Activated CD4-positive, CD25-positive, alpha-beta regulatory T cell treated with anti-CD3 and anti-CD28 coated beads, Interleukin-2, amount 50 U/mL, for 24 hours (primary cell): ENCODE measurements around the gene ZXDA.
A peak's percentile ranks its signal among the peaks of the same experiment; 100 is the strongest.
"Not testable (repeated sequence)": the region's sequence is repeated elsewhere in the genome, so short reads cannot be mapped to it uniquely, and the experiment has no call there.

ENCODE experiments used
- ATAC-seq, 2 donors: fragments of 150-1000 bp; cut with Tn5 transposase; one replicate each; pipeline ENCODE4 v1.10.0; 2021; ENCODE audit warnings: mild to moderate bottlenecking in 1 of 2, moderate library complexity in 1 of 2

ZXDA gene, protein sequence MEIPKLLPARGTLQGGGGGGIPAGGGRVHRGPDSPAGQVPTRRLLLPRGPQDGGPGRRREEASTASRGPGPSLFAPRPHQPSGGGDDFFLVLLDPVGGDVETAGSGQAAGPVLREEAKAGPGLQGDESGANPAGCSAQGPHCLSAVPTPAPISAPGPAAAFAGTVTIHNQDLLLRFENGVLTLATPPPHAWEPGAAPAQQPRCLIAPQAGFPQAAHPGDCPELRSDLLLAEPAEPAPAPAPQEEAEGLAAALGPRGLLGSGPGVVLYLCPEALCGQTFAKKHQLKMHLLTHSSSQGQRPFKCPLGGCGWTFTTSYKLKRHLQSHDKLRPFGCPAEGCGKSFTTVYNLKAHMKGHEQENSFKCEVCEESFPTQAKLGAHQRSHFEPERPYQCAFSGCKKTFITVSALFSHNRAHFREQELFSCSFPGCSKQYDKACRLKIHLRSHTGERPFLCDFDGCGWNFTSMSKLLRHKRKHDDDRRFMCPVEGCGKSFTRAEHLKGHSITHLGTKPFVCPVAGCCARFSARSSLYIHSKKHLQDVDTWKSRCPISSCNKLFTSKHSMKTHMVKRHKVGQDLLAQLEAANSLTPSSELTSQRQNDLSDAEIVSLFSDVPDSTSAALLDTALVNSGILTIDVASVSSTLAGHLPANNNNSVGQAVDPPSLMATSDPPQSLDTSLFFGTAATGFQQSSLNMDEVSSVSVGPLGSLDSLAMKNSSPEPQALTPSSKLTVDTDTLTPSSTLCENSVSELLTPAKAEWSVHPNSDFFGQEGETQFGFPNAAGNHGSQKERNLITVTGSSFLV

DNA sequence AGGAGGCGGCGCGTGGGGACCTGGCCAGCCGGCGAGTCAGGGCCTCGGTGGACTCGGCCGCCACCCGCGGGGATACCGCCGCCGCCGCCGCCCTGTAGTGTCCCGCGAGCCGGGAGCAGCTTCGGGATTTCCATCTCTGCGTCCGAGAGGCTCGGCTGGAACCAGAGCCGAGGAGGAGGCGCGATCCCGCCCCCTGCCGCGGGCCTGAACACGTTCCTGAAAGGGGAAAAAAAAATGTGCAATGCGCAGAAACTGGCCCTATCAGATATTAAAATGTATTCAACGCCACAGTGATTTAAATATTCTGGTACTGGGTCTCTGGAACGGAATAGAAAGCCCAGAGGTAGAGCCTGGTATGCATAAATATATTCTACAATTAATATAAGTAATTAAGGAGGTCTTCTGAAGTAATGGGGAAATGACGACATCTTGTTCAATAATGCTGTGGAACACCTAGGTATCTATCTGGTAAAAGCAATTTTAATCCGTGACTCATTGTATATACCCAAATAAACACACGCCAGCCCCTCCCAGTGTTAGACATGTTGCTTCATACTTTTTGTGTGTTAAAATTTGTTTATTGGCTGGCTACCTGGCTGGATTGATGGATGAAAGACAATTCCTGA, at the start of gene ZXDA:
Gene ZXDA, minus strand, starts transcription at position 172 of the 626 bp plus-strand sequence. Its CDS starts 38 bp downstream, at position 134.
- peak; percentile 59 to 68 for ATAC-seq

DNA sequence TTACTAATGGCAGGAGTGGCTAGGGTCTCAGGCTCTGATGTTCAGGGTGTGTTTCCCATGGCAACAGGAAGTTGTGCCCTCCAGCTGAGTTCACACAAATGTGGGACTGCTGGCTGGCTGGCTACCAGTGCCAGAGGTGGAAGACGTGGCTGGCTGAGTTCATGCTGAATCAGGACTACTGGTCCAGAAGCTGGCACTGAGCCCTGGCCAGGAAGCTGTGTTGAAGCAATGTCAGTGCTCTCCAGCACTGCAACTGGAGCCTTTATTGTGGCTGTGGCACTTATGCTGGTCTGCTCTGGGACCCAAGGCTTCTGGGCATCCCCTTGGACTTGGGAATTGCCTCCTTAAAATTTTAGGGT, 42.0 kb upstream of the ZXDA start:
- ATAC-seq, result no peak

DNA sequence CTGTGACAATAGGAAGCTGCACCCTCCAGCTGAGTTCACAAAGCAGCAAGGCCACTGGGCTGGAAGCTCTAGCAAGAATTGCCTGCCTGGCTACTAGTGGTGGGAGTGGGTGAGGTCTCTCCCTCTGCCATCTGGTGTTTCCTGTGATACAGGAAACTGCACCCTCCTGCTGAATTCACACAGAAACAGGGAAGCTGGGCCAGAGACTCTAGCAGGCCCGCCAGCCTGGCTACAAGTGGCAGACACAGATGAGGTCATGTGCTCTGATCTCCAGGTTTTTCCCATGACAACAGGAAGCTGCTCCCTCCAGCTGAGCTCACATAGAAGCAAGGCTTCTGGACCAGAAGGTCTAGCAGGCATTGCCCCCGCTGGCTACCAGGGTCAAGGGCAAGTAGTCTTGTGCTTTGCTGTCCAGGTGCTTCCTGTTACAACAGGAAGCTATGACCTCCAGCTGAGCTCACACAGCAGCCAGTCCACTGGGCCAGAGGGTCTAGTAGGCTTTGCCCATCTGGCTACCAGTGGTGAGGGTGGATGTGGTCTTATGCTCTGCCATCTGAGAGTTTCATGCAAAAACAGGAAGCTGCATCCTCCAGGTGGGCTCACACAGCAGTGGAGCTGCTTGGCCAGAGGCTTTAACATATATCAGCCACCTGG, 41.5 kb upstream of the ZXDA start:
- no peak for ATAC-seq

DNA sequence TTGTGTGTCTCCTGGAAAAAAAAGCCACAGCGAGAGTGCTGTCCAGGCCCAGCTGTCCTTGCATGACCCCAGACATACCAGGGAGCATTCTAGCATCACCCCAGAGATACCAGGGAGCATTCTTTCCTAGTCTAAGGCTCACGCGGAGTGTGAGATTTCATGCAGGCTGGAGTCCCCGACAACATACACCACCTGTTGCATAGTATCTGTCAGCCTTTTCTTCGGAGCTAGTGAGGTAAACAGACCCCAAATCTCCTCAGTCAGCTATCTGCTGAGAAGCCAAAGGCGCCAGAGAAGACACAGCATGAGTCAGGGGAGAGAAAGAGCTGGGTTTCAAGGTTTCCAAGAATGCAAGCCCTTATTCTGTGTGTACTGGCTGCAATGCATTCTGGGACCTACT, 23.1 kb upstream of the ZXDA start:
- ATAC-seq, result no peak

DNA sequence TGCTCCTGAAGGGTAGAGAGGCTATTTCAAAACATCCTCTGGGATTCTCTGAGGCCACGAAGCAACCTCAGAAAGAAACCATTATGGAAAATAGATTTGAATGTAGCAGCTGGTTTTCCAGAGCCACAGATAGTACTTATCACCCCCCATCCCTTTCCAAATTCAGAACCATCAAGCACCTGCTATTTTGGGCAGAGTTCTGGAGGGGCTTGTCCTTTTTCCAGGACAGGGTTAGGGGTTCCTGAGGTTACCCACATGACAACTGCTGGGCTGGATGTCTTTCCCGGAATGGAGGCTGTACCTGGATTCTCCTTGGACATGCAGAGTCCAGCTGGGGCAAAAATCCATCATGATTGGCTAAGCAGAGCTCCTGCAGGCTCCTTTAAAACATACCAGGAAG, 22.0 kb upstream of the ZXDA start:
- ATAC-seq, result no peak

DNA sequence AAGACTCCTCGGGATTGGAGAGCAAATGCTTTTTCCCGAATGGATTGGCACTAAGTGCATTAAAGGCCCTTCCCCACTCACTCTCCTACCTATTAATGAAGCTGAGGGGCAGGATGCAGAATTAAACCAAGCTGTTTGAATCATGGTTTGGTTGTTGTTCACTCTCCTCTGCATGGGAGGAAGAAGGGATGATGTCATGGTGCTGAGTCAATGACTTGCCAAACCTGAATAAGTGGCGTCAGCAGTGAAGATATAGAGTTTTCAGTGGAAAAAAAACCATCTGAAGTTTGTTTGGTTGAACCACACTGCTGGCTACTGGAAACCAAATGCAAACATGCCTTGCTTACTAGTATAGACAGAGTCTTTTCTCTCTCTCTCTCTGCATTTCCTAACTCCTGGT, 19.8 kb upstream of the ZXDA start:
- ATAC-seq, result peak; percentile 28 to 33

DNA sequence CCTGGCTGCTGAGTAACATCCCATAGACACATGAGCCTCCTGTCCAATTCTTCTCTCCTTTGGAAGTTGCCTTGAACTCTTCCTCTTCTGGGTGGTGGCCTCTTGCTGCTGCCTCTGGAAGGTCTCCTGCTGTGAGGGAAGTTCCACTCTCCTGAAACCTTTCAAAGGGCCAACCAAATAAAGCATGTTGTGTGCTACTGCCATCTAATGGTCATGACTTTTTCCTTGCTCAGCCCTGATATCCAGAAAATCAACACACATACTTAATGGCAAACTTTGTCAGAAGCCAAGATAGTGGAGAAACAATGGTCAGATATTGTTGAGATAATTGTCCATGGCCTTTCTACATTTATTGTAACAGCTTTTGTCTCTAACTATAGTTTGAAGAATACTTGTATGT, 19.1 kb upstream of the ZXDA start:
- no peak for ATAC-seq

DNA sequence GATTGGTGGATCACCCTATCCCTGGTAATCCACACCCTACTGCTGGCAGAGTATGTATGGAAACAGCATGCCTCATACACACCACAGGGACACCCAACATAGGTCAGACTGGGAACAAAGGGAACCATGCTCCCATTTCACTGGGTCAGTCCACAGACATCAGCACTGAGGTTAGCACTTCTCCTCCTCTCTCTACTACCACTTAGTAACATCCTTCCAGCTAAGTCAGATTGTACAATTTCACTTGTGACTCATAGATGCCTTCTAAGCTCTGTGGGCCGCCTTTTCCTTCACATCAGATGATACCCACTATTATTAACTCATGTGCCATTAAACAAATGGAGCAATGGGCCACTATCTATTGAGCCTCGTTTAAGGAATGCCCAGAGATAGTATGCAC, 15.5 kb upstream of the ZXDA start:
- no peak for ATAC-seq

DNA sequence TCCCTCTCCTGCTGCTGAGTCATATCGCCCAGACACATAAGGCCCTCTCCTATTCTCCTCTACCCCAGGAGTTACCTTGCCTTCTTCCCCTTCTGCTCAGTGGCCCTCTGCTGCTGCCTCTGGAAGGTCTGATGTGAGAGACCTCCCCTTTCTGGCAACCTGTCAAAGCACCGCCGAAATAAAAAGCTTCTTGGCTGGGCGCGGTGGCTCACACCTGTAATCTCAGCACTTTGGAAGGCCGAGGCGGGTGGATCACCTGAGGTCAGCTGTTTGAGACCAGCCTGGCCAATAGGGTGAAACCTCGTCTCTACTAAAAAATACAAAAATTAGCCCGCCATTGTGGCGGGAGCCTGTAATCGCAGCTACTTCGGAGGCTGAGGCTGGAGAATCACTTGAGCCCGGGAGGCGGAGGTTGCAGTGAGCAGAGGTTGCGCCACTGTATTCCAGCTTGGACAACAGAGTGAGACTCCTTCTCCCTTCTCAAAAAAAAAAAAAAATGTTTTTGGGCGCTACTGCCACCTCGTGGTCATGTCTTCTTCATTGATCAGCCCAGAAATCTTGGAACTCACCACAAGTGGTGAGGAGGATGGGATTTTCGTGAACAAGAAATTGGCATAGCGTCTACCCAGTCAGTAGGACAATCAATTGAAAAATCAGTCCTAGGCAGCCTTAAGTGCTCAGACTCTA, 8.6 kb upstream of the ZXDA start:
- peak in 1 of 2 donors; percentile 33 for ATAC-seq

DNA sequence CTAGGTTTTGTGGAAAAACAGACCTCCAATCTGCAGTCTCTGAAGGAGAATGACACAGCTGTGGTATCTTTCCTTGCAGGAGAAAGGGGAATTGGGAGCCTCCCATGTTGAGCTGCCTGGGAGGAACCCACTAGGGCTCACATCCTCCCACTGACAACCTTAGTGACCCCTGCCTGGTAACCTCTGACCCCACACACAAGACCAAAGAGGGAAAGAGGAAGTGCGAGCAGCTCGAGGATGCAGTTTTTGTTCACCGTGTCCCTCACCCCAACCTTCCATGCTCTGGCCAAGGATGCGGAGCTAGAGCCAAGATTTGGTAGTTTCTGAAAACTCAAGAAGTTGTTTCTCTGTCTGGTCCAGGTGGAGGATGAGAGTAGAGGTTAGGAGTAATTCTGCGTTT, 5.4 kb upstream of the ZXDA start:
- ATAC-seq, result no peak

DNA sequence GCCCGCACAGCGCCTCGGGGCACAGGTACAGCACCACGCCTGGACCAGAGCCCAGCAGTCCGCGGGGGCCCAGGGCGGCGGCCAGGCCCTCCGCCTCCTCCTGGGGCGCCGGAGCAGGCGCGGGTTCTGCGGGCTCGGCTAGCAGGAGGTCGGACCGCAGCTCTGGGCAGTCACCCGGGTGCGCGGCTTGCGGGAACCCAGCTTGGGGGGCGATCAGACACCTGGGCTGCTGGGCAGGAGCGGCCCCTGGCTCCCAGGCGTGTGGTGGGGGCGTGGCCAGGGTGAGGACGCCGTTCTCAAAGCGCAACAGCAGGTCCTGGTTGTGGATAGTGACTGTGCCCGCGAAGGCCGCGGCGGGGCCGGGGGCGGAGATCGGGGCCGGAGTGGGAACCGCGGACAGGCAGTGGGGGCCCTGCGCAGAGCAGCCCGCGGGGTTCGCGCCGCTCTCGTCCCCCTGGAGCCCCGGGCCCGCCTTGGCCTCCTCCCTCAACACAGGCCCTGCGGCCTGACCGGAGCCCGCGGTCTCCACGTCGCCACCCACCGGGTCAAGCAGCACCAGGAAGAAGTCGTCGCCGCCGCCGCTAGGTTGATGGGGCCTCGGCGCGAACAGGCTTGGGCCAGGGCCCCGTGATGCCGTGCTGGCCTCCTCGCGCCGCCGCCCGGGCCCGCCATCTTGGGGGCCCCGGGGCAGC, 517 bp downstream of the ZXDA start:
- peak; percentile 73 to 75 for ATAC-seq

DNA sequence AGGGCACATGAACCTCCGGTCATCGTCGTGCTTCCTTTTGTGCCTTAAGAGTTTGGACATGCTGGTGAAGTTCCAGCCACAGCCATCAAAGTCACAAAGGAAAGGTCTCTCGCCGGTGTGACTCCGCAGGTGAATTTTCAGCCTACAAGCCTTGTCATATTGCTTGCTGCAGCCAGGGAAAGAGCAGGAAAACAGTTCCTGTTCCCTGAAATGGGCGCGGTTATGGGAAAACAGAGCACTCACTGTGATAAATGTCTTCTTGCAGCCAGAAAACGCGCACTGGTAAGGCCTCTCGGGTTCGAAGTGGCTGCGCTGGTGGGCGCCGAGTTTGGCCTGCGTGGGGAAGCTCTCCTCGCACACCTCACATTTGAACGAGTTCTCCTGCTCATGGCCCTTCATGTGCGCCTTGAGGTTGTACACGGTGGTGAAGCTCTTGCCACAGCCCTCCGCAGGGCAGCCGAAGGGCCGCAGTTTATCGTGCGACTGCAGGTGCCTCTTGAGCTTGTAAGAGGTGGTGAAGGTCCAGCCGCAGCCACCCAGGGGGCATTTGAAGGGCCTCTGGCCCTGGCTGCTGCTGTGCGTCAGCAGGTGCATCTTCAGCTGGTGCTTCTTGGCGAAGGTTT, 1.2 kb downstream of the ZXDA start:
- not testable (repeated sequence) for ATAC-seq

DNA sequence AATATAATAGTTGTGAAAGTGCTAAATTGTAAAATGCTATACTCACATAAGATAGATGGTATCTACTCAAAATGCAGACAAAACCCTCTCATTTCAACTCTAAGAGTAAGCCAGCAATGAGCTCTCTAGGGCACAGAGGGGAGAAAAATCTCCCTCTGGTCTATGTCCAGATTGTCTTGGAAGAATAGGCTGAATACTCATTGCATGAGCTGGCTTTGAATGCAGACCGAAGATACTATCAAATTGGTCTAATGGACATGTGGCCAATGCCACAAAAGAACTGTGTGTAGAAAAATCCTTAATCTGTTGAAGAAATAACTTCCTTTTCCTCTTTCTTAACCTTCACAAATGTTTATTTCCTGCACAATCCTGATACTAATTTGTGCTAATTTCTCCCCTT, 3.5 kb downstream of the ZXDA start:
- ATAC-seq, result no peak

DNA sequence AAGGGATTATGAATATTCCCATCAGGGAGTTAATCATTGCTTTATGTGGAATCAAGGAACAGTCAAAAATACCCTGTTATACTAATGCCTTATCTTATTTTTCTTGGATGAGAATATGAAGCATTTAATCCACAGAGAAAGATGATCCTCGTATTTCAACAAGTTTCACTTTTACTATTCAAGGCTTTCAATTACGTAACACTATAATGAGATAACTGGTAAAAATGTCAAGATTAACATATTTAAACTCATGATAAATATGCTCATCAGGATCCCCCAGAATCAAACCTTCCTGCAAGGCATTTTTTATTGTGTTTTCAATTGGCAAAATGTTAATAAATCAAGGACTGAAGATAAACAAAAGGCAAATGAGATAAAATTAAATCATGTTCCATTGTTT, 5.1 kb downstream of the ZXDA start:
- ATAC-seq, result no peak

DNA sequence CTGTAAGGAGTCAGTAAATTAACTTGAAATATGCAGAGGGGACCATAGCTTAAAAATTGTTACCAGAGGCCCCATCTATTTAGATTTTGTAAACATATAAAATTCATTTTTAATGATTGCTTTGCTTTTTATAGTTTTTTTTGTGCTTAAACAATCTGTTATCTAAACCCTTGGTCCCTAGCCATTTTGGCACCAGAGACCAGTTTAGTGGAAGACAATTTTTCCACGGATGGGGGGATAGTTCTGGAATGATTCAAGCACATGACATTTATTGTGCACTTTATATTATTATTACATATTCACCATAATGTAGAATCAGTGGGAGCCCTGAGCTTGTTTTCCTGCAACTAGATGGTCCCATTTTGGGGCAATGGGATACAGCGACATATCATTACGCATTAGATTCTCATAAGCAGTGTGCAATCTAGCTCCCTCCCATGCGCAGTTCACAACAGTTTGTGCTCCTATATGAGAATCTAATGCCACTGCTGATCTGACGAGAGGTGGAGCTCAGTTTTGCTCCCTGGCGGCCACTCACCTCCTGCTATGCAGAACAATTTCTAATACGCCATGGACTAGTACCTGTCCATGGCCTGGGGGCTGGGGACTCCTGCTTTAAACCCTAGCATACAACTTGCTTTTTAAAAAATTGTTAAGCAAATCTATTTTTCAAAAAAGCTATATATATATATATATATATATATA, 5.9 kb downstream of the ZXDA start:
- no peak for ATAC-seq

DNA sequence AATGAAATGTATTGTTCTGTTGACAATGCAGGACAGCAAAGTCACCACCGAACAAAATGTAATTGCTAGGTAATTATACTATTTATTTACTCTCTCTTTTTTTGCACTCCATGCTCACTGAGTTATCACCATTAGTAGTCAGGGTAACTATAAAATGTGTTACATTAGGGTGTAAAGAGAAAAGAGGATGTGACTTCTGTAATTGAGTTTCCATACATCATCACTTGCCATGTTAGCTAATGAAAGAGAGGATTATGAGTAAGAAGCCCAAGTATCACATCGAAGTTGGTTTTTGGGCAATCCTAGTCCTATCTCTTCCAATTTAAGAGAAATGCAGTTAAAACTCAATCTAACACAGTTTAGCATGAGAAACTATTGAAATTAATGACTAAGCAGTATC, 7.6 kb downstream of the ZXDA start:
- peak in 1 of 2 donors; percentile 44 for ATAC-seq

DNA sequence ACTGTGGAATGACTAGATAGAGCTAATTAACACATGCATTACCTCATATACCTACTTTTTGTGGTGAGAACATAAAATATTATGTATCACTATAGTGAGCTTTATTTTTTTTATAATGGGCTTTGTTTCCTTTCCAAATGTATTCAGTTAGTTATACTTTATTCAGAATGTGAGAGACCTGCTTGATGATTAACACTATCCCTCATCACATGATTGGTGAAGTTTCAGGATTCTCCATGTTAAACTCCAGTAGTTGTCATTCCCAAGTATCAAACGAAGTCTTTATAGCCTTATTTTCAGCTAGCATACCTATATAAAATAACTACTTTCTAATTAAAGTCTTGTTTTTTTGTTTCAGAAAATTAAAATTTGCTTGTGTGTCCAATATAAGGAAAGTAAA, 8.8 kb downstream of the ZXDA start:
- no peak for ATAC-seq

DNA sequence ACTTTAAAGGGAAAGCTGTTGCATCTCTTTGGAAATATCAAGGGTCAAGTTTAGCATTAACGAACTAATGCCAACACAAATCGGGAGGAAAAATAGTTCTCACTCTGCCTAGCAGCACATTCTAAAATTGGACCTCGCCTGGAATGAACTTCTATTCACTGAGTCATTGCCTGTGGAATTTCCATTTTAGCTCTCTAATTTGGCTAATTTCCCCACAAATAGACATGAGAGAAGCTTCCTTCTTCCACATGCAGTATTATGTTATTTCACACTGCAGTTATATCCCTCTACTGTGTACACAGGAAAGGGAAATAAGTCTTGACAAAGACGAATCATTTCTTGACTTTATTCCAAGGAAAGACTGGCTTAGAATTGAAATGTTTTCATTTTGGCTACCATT, 9.3 kb downstream of the ZXDA start:
- no peak for ATAC-seq

DNA sequence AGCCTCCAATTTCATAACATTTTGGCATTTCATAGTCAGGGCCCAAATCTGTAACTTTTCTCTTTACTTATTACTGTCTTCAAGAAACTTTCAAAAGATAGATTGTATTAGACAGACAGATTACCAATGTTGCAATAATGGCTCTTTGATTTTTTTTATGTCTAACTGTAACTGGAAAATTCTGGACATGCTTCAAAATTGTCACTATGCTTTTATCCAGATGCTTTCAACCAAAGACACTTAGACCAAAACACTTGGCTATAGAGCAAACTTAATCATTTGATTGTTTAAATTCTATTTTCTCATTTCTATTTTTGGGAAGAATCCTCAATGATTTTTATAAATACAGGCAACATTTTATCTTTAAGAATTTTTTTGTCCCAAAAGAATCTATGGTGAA, 10.4 kb downstream of the ZXDA start:
- no peak for ATAC-seq

DNA sequence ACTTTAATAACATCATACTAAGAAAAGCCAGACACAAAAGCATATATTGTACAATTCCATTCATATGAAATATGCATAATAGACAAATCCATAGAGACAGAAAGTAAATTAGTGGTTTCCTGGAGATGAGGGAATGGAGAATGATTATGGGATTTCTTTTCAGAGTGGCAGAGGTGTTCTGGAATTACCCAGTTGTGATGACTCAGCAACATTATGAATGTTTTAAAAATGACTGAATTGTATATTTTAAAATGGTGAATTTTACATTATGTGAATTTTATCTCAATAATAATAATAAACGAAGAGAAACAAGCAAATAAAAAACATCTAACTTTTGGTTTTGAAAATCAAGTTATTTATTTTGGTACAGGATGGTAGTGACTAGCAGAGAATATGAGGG, 11.2 kb downstream of the ZXDA start:
- ATAC-seq, result no peak

DNA sequence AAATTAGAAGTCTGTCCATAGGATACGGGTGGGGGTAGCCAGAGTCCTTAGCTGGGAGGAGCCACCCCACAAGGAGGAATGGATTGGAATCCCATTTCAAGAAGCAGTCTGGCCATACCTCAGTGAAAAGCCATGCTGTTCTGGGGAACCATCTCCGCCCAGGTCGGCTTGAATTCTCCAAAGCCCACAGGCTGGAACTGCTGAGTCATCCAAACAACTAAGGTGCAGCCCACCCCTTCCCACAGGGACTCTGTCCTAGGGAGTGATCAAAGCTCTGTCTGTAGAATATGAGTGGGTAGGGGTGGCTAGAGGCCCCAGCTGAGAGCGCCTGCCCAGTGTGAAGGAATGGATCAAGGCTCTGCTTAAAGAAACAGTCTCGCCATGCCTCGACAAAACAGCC, 38.8 kb downstream of the ZXDA start:
- no peak for ATAC-seq
